MV-4-11 (cell line): ENCODE data around the gene RGMA.
"Not testable (repeated sequence)": the region's sequence is repeated elsewhere in the genome, so short reads cannot be mapped to it uniquely, and the experiment has no call there.

Experiments
- DNase-seq: peaks from one replicate; lab custom pipeline; 2025; lab: John Stamatoyannopoulos, UW

The RGMA gene

DNA sequence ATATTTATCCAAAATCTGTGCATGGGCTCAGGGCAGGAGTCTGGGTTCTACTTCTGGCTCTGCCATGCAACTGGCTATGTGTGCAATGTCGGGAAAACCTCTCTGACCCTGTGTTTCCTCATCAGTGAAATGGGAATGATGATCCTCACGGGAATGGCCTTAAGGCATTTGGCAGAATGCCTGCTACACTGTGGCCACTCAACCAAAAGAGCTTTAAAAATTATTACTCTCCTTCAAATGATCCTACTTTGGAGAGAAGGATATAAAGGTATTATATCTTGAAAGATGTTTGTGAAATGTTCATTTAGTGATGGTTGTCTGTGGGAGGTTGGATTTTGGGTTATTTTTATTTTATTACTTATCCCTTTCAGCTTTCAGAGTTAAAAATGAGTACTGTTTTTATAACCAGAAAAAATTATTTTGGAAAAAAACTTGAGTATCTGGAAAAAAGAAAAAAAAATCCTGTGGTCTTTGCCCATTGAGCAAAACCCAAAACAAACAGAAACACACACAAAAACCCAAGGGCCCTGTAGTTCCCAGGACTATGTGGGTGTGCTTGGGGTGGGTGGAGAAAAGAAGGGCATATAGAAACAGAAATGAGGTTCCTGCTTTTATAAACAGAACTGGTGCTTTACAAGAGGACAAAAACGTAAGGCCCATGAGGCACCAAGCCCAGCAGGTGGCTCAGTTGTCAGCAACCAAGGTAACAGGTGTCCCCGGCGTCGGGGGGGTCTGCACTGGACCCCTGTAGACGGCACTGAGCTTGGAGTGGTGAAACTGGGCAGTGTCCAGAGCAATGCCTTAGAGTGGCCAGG, 22.0 kb downstream of the RGMA start:
- DNase-seq = no peak

GRCh38 chr15:93066224-93066681, 22.8 kb downstream of the RGMA start:
- DNase-seq = no peak

DNA sequence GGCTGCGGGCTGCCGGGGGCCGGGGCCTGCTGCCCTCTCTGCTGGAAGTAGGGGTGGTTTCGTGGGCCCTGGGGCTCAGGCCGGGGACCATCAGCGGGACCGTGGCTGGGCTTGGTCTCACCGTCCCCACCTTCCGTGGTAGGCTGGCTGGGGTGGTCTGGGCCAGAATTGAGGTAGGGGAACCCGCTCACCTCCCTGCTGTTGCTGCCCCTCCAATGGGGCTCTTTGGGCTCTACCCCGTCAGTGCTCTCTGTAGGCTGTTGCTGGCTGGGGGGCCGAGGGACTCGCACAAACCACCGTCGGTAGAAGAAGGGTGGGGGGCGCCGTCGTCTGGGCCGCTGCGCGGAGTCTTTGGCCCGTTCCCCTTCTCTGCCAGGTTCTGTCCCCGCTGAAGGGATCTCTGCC, 23.4 kb downstream of the RGMA start:
- DNase-seq = no peak

DNA sequence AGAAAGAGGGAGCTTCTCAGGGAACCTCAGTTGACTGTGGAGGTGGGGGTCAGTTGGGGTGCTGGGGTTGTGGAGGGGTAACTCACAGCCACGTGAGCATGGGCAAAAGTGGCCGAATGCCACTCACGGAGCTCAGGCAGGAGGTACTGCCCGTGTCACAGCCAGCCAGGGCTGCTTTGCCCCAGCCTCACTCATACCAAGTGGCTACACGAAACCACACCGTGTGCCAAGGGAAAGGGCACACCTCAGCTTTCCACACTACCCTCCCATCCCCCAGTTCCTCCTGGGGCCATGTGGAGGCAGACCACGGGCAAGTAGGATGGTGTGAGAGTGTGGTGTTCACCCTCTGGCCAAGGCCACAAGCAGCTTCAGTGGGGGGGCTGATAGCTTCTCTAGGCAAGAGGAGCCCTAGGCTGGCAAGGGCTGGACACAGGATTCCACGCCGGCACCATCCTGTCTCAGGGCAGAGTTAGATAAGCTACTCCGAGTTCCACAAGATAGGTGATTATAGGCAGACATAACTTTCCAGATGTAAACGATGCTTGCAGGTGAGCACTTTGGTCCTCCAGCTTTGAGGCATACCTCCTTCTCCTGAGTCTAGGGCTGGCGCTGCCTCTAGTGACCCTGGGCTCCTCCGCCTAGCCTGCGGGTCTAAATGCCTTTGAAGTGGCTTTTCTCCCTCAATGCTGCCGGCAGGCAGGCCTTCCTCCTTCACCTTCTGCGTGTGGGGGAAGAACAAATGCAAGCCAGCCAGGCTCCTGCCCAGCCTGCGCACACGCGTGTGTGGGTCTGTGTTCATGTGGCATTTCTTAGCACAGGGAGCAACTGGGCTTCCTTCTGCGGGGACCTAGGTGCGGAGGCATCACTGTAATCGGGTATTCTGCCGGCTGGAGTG, 25.0 kb downstream of the RGMA start:
- no peak for DNase-seq

DNA sequence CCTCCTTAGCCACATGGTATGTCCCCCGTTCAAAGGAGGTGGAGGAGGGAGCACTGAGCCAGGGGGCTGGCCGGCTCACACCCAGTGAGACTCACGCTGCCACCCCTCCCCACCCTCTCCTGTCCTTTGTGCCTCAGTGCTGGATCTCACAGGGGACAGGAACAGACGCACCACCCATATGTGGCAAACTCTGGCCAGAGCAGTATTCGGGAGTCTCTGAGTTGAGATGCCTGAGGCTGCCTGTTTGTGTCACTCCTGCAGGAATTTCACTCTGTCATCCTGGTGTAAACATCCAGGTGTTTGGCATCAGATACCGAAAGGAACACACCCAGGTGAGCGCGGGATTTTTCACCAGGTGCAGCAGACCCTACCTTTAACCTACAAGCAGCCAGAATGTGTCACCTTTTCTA, 25.7 kb downstream of the RGMA start:
- no peak for DNase-seq

GRCh38 chr15:93062628-93063261, 26.3 kb downstream of the RGMA start:
- DNase-seq = not testable (repeated sequence)

GRCh38 chr15:93060336-93061248, 28.4 kb downstream of the RGMA start:
- DNase-seq = no peak

- DNase-seq = no peak
Measured at GRCh38 chr15:93059442-93059841, 29.6 kb downstream of the RGMA start.

- DNase-seq = no peak
Measured at GRCh38 chr15:93058904-93059427, 30.0 kb downstream of the RGMA start.

DNA sequence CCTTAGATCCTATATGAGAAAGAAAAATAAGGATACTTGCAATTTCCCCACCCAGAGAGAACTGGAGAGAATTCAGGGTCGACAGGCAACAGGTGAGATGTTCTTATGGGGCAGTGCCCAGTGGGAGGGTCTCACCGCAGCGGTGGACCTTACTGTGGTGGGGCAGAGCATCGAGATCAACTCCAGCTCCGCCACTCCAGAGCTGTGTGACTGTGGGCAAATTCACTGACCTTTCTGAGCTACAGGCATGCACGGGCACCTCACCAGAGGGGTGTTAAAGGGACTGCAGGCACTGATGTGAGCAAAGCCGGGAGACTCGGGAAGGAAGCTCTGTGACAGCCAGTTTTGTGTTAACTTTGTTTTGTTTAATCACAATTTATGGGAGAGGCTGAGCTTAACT, 30.9 kb downstream of the RGMA start:
- no peak for DNase-seq

GRCh38 chr15:93057618-93058017, 31.4 kb downstream of the RGMA start:
- no peak for DNase-seq

DNA sequence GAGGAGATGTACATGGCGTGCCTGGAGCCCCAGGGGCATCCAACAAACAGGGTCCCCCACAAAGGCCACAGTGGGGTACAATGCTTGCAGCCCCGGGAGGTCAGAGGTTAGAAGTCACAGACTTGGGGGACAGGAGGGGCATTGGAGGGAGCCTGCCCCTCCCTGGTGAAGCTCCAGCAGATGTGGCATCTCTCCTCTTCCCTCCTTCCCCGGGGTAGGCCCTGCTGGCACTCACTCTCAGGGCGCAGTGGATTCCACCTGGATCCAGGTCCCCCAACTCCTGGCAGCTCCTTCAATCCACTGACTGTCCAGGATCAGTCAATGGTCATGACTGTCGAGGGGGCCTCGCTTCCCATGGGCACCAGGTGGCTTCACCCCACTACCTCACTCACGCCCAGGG, 32.2 kb downstream of the RGMA start:
- DNase-seq = no peak

DNA sequence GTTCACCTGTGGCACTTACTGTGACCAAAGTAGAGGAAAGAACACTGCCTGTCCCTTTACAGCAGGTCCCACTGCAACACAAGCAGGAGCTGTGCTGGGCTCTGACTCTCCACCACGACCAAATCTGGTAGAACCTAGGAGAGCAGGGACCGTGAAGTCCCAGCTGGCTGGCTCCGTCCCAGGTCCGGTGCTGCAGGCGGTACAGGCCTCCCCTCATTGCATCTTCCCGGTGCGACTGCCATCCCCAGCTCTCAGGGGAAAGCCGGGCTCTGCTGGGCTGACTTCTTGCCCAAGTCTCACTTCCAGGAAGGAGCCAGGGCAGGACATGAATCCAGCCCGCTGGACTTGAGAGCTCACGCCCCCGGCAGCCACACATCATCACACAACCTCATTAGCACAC, 33.8 kb downstream of the RGMA start:
- no peak for DNase-seq

- no peak for DNase-seq
Measured at GRCh38 chr15:93052090-93052879, 36.7 kb downstream of the RGMA start.

- no peak for DNase-seq
Measured at GRCh38 chr15:93051236-93052089, 37.5 kb downstream of the RGMA start.

GRCh38 chr15:93050648-93051047, 38.4 kb downstream of the RGMA start:
- DNase-seq = no peak

- DNase-seq = no peak
Measured at GRCh38 chr15:93049914-93050578, 39.0 kb downstream of the RGMA start.

- no peak for DNase-seq
Measured at GRCh38 chr15:93049233-93049632, 39.8 kb downstream of the RGMA start.

- no peak for DNase-seq
Measured at GRCh38 chr15:93048759-93049161, 40.3 kb downstream of the RGMA start.
